ENCODE results near the gene THADA.

- TF ChIP-seq CTCF (conservative IDR thresholded peaks at IDR 0.05 in 1 of 2, IDR thresholded peaks at IDR 0.05 in 1 of 2; ENCODE audit: low read depth in 1 of 2, low read length in 2 of 2) (no peak), EZH2 (IDR thresholded peaks at IDR 0.05; ENCODE audit: low read length, missing control alignments) (no peak)
Measured at GRCh38 chr2:43534569-43534968, 61.3 kb downstream of the THADA start.
